HG02870 (cell line): Measurements from ENCODE around the gene NHLRC4.

Source experiments
- ATAC-seq: cut with Tn5 transposase; IDR thresholded peaks from one replicate; pipeline ENCODE4 v1.9.1; 2021; ENCODE audit warnings: mild to moderate bottlenecking, moderate library complexity; ENCODE audit not compliant: unreplicated experiment

The NHLRC4 gene, protein sequence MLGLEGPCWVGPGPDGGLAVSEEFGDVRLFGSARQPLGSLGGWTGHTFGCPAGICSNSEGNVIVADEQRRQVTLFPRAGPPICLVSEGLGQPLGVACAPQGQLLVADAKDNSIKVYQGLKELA

DNA sequence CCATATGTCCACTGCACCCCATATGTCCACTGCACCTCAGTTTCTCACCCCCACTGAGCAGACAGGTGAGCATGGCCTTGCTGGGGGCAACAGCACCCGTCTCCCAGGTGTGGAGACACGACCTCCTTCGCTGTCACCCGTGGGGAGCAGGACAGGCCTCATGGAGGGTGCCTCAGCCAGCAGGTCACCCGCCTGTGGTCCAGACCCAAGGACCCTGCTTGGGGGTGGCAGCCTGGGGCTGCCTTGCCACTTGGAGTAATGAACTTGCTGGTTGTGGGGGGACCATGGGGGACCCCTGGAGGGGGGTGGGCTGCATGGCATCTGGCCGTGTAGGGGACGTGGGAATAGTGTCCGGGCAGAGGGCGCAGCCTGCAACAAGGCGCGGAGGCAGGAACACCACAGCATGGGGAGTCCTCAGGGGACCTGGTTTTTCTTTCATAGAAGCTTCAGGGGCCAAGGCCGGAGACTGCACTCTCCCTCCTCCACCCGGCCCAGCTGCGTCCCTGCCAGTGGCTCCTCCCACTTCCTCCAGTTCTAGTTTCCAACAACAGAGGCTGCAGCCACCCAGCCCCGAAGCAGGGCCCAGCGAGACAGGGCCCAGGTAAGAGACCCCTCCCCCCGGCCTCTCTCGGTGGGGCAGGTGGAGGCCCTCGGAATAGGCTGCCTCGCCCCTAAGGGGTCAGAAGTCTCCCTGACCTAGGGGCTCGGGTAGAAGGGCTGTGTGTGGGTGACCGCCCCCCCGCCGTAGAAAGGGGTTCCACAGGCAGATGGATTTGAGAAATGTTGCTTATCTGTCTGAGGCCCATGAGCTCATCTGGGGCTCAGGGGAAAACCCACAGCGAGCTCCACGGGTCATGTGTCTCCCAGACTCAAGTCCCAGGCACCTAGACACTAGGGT, at the start of gene NHLRC4:
Gene NHLRC4, plus strand, starts transcription at position 531 of the 898 bp plus-strand sequence. CDS start 1,043 bp downstream, outside the sequence.
- ATAC-seq: peak; percentile 50

DNA sequence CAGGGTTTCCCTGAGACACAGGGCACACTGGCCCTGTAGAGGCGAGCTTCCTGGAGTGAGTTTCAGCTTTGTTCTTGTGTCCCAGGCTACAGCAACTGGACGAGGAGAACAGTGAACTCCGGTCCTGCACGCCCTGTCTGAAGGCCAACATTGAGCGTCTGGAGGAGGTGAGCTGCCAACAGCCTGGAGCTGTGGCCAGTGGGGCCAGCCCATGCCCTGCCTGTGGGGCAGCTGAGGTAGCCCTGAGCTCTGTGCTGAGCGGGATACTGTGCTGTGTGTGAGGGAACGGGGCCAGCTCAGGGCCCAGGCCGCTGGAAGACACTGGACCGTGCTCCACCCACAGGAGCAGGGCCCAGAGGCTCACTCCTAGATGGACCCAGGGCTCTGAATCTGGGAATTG, 47.9 kb upstream of the NHLRC4 start:
- ATAC-seq: no peak

DNA sequence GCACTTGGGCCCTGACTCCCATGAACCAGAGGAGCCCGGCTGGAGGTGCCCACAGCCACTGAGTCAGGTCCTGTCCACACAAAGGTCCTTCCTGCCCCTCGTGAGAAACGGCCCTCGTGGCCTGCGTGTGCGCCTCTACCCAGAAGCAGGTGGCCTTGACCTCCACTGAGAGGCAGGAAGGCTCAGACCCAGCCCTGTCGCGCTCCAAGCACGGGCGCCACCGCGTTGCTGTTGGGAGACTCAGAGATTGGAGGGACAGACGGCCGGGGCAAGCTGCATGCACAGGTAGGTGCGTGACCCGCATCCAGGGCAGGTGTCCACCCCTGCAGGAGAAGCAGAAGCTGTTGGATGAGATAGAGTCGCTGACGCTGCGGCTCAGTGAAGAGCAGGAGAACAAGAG, 47.4 kb upstream of the NHLRC4 start:
- no peak for ATAC-seq

DNA sequence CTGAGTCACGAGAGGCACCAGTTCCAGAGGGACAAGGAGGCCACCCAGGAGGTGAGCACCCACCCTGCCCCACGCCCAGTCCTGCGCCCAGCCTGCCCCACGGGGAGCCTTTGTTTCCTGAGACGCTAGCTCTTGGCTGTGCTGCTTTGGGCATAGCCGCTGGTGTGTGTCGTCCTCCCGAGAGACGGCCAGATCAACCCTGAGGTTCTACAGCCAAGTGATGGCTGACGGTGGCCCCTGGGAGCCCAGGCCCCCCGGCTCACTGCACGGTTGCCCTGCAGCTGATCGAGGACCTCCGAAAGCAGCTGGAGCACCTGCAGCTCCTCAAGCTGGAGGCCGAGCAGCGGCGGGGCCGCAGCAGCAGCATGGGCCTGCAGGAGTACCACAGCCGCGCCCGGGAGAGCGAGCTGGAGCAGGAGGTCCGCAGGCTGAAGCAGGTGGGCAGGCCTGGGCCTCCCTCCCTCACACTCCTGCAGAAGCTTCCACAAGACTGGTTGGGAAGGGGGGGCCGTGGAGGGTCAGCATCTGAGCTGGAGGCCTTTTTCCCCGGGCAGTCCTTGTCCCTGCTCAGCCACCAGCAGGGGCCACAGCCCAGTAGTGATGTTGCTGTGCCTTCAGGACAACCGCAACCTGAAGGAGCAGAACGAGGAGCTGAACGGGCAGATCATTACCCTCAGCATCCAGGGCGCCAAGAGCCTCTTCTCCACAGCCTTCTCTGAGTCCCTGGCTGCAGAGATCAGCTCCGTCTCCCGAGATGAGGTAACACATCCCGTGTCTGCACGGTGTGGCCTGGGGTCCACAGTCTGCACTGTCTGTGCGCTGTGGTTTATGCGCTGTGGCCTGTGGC, 46.7 kb upstream of the NHLRC4 start:
- no peak for ATAC-seq

DNA sequence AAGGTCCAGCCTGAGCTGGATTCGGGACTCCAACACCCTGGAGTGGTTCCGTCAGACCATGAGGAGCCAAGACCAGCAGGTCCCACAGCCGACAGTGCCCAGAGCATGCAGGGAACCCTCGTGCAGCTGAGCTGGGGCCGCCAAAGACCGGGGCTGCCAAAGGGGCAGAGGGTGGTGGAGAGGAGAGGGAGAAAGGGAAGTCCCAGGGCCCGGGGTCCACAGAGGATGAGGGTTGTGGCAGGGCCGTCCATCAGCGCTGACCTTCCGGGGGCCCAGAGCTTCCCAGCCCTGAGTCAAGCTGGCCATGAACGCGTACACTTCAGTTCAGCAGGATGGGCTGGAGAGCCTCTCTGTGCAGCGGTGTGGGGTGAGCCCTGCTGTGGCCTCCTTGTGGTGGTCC, 46.0 kb upstream of the NHLRC4 start:
- no peak for ATAC-seq

DNA sequence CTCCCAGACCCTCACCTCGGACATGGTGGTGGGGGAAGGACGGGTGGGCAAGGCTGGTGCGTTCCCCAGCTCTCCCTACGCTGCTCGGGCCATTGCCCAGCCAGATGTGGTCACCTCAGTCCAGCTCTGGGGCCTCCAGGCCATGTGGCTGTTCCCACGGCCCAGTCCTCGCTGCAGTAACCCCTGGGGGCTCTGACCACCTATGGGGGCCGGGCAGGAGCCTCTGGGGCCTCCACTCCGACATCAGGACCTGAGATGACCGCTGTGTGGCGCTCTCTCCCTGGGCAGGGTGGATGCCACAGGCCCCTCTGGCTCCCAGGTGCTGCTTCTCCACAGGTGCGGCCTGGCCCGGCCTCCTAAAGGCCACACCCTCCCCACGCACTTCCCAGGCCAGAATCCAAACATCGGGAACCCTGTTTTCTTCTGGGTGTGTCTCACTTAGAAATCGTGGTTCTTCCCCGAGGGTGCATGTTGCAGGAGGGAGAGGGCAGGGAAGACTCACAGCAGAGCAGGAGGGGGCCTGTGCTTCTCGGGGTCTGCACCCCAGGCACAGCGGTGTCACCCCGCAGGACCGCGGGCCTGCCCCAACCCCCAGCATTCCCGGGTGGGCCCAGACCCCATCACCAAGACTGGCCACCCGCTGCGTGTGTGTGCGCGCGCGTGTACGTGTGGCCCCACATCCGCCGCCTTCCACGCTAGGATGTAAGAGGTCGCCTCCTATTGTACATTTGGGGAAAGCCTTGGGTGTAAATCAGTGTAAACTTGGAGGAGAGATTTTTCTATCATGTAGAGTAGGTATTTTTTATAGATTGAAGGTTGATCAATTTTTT, 45.2 kb upstream of the NHLRC4 start:
- no peak for ATAC-seq

DNA sequence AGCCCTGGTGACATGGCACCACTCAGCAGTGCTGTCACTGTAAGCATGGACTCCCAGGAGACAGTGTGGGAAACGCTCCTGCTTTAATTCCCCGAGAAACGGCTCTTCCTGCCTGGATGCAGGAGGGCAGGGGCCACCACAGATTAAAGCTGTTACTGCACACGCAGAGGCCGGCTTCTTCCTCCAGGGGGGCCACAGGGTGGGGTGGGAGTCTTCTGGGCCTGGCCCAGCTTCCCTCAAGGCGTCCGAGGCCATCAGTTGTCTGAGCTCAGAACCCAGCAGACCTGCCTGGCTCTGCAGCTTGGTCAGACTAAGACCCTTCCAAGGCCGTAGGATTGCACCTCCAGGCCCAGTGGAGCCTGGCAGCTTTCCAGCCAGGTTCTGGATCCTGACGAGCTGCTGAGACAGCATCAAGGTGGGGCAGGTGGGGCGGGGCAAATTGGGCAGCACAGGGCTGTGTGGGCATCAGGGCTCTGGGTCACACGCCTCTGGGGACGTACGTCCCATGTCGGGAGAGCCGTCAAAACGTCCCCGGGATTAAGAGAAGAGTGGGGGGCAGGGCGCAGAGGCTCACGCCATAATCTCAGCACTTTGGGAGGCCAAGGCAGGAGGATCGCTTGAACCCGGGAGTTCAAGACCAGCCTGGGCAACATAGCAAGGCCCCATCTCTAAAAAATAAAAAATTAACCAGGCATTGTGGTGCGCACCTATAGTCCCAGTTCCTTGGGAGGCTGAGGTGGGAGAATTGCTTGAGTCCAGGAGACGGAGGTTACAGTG, 44.3 kb upstream of the NHLRC4 start:
- ATAC-seq: no peak

DNA sequence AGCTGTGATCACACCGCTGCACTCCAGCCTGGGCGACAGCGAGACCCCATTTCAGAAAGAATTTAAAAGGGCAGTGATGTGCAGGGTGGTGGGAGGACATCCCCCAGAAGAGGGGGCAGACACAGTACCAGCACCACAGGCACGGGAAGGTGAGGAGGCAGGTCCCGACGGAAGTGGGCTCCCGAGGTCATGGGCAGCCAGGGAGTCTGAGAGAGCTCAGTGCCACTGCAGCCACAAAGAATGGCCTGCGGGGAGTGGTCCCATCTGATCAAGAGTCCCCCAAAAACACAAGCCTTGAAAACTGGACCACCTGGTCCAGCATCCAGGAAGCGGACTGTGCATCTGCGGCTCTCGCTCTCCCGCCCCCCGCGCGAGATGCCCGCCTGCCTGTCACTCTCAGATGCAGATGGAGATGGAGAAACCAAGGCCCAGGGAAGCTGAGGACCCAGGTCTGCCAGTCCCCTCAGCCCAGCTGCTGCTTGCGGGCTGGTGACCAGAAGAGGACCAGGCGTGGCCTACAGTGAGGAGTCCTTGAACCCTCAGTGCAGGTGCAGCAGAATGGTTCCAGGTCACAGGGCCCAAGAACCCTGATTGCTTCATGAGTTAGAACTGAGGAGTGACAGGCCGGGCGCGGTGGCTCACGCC, 43.6 kb upstream of the NHLRC4 start:
- ATAC-seq: no peak

DNA sequence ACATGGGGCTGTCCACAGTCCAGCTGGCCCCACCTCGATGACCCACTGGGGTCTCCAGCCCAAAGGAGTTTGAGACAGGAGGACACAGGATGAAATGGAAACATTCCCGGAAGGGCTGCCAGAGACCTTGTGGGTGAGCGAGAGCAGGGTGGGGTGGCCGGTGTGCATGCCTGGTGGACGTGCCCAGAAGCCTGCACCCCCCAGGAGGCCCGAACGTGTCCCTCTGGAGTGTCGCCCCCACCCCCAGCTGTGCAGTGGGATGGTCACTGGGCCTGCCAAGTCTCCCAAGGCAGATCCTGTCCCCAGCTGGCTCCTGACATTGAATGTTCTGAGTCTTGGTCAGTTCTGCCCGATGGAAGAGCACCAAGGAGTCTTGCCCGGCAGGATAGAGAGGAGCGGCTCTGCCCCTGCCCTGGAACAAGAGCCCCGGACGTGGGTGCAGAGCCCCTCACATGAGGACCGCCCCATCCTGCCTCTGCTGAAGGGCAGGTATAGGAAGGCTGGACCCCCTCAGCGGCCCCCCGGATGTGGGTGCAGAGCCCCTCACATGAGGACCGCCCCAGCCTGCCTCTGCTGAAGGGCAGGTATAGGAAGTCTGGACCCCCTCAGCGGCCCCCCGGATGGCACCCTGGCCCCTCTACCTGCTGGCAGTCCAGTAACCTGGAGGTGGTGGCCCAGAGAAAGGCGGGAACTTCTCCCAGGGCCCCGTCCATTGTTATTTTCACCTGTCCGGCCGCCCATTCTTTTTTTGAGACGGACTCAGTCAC, 42.3 kb upstream of the NHLRC4 start:
- no peak for ATAC-seq

DNA sequence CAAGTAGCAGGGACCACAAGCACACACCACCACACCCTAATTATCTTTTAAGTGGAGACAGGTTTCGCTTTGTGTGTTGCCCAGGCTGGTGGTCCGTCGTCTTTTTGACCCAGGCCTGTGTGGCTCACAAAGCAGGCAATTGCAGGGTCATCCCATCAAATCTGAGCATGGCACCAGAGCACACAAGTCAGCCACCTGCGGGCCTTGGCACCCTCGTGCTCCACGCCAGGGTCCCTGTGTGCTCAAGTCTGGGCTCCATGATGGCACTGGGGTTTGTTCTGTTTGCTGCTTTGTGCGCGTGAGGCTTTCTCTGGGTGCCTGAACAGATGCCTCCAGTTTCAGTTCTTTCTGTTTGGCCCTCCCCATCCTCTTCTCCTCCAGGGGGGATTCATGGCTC, 41.7 kb upstream of the NHLRC4 start:
- ATAC-seq: no peak

DNA sequence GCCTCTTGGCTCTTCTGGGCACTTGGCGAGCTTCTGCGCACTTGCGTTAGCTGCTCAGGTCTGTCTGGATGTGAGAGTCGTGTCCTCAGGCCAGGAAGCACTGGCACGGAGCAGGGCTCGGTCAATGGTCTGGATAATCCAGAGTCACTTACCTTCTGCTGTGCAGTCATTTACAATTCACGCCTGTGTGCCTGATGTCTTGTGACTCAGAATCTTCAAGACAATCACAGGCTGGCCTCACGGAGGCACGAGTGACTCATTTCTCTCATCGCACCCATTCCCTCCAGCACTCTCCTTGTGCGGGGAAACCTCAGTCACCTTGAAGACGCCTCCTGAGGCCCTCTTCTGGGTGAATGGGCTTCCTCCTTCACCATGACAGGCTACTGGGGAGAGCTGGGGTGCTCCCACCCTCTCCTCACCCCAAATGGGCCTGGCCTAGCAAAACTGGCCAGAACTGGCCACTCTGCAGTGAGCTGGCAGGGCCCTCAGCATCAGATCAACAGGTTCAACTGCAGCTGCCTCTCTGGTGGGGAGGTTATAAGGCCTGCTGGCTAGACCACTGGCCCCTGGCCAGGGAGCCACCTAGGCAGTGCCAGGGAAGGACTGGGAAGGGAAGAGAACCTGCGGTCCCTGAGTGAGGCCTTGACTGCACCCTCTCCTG, 41.2 kb upstream of the NHLRC4 start:
- no peak for ATAC-seq

DNA sequence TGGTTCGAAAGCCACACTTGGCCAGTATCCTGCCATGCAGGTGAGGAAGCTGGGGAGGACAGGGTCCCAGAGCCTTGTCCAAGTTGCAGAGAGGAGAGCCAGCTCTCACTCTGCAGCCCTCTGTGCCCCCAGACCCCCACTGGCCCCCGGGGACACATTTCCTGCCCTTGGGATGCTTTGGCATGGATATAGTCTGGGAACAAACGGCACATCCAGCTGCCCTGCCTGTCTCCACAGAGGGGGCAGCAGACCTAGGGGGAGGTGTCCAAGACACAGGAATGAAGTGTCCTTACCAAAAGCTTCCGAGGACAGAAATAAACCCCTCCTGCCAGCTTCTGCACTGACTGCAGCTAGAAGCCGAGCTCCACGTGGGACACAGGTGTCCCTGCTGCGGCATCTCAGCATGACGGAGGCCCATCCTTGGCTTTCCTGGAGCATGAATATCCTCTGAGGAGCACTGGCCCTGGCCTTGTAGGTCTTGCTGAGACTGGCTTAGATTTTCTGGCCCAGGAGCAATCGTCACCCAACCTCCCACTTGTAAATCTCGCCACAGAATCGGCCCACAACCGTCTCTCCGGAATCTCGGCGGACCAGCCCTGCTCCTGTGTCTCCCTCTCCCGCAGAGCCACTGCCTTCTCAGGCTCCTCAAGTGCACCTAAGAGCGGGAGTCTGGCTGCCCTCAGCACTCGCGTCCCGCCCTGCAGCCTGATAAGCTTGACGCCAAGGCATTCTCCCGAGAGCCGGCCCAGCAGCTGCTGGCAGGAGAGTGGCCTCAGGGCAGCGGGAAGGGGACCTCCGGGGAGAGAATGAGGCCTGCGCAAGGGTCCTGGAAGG, 40.4 kb upstream of the NHLRC4 start:
- ATAC-seq: peak; percentile 2

DNA sequence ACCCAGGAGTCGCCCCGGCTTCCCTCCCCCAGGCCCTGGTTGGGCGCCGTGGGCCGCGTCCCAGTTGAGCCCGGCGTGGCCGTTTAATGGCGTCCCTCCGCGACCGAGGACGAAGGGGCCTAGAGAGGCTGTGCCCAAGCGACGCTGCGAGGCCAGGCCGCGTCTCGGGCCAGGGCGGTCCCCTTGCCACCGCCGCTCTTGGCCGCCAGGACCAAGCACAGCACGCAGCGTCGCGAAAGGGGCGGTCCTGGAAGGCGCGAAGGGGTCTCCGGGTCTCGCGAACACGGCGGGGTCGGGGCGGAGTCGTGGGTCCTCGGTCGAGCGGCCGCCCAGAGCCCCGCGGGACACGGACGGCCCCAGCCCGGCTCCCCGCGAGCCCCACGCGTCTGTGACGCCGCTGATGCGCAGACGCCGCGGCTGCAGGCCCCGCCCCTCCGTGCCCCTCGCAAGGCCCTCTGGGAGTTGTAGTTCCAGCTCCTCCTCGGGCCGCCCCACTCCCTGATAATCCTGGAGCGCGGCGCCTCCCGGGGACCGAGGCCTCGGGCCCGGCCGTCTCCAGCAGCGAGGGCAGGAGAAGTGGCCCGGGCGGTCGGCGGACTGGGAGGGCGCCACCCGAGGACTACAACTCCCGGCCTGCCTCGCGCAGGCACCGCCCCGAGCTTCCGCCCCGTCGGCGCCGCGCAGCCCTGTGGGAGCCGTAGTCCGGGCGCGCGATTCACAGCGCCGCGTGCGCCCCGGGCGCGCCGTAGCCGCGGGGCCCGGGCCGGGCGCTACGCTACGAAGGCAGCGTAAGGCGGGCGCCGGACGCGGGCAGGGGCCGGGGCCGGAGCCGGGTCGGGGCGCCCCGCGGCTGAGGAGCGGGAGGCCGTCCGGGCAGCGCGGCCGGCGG, 39.5 kb upstream of the NHLRC4 start, which contains the start of gene CAPN15:
Gene CAPN15, plus strand, starts transcription at position 698 of the 889 bp plus-strand sequence. CDS start 19,127 bp downstream, outside the sequence.
- ATAC-seq: peak; percentile 53

DNA sequence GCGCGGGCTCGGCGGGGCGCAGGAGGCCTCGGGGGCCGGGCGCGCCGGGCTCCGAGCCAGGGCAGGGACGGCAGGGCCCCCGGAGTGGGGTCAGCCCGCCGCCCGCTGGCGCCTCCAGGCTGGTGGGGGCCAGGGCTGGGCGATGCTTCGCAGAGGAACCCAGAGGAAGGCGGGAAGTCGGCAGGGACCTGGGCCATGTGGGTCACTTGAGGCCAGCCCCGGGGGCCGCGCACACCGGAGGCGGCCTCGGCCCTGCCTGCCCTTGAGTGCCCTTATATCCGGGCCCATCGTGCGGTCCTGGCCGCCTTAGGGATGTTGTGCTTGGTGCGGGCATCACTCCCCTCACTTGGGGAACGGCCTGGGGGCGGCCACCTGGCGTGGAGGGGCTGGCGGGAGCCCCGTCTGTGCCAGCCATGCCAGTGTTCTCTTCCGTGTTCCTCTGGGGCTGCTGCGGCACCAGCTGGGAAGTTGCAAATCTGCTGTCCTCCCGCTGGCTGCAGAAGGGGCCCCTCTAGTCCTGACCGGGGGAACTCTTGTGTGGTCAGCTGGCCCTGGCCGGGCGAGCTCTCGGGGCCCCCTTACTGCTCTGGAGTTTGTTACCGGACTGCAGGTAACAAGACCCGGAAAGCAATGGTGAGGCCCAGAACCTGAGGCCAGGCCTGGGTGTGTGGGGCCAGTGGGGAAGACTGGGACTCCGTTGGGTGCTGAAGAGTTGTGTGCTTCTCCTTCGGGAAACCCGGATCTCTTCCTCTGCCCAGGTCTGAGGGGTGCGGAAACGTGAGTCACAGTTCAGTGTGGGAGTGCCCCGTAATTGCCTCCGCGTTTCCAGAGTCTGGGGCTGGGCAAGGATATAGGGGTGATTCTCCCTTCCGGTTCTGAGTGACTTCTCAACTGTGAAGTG, 38.4 kb upstream of the NHLRC4 start:
- ATAC-seq: no peak

DNA sequence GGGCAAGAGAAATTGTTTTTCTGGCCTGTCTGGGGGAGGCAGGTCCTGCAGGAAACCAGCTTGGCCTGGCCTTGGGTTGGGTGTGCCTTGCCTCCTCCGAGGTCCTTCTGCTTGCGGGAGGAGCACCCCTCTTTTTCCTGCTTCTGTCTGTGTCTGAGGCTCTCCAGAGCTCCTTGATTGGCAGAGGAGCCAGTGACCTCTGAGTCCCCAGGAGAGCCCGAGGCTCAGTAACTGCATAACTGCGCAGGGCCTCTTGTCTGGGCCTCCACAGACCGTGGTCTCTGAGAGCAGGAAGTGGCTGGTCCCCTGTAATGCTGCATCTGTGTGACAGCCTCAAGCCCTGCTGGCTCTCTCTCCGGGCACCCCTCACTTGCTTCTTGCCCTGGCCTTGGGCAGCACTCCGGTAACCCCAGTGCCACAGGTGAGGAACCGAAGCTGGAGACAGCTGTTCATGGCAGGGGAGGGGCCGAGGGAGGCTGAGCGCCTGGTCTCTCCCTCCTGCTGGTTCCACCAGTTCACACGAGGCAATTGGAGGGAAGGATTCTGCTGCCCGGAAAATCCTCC, 37.7 kb upstream of the NHLRC4 start:
- no peak for ATAC-seq
